NB4 (cell line): Measurements from ENCODE around the gene ARMH2.

Experiments used
- CTCF ChIP-seq: IDR thresholded peaks from one replicate; pipeline ENCODE4 v1.5.1; 2012; ENCODE audit warnings: low read depth, low read length
- MYC ChIP-seq: IDR thresholded peaks from 2 replicates; pipeline ENCODE4 v1.6.1; 2011; ENCODE audit warnings: low read depth, low read length
- POLR2A ChIP-seq: IDR thresholded peaks from 2 replicates; pipeline ENCODE4 v1.6.1; 2011; ENCODE audit warnings: mild to moderate bottlenecking; ENCODE audit not compliant: insufficient read length; ENCODE audit errors: extremely low read depth
- TF ChIP-seq, protein P1 (sequence below): IDR thresholded peaks from 2 replicates; pipeline ENCODE4 v1.6.1; 2011; ENCODE audit warnings: low read depth, low read length

- TF ChIP-seq CTCF (no peak), POLR2A (no peak), MYC (no peak)
- TF ChIP-seq, protein P1, sequence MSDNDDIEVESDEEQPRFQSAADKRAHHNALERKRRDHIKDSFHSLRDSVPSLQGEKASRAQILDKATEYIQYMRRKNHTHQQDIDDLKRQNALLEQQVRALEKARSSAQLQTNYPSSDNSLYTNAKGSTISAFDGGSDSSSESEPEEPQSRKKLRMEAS = no peak
Measured at GRCh38 chr6:24825130-24825630, 26.5 kb upstream of the ARMH2 start.
